ENCODE measurements around the gene SPRING1.

Gene SPRING1

DNA sequence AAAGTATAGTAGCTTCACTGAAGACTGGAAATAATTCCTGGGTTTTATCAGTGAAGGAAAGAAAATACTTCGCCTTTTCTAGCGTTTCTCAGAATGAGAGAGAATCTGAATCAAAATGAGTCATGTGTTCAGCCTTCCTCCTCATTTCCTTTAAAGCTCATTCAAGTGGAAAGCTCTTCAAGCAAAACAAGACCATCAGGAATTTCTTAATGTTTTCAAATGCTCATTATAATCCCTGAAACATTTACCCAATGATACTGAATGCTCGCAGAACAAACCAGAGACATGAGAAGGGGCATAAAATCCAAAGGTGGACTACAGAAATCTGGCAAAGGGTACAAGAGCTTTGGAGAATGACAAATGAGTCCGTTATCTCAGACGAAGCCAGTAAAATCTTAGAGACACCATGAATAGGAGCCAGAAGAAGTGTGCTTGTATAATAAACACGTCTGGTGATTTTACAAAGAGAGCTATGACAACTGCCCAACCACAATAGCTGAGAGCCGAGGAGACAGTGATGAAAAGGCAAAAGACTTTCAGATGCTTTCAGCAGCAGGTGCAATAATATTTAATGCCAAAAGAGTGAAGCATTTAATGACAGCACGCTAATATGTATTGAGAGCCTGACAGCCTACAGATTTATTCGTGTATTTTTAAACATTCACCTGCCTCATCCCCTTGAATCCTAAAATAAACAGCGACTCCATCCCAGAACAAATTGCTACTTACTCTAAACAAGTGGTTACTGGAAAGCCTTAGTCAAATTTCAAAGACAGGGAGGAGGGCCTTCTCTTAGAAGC, 19.0 kb downstream of the SPRING1 start:
- Histone ChIP-seq H3K27me3 (replicated peaks; ENCODE audit: control insufficient read depth, insufficient read depth, low read length) (no peaks in the 10 kb centered on the region), H3K36me3 (ENCODE audit: control insufficient read depth, insufficient read depth, low read length, severe bottlenecking) (peaks cover 37% of the 10 kb centered on the region), H3K4me1 (ENCODE audit: control insufficient read depth, insufficient read depth, low read length) (peaks cover 38% of the 10 kb centered on the region), H3K9me3 (ENCODE audit: control insufficient read depth, low read length) (no peaks in the 10 kb centered on the region), H3K4me3 (ENCODE audit: low read length) (peak overlapping the region; percentile 67), H3K9ac (ENCODE audit: low read length) (no peak overlapping the region)
- peak; percentile 67 for DNase-seq (ENCODE audit: low read depth)

DNA sequence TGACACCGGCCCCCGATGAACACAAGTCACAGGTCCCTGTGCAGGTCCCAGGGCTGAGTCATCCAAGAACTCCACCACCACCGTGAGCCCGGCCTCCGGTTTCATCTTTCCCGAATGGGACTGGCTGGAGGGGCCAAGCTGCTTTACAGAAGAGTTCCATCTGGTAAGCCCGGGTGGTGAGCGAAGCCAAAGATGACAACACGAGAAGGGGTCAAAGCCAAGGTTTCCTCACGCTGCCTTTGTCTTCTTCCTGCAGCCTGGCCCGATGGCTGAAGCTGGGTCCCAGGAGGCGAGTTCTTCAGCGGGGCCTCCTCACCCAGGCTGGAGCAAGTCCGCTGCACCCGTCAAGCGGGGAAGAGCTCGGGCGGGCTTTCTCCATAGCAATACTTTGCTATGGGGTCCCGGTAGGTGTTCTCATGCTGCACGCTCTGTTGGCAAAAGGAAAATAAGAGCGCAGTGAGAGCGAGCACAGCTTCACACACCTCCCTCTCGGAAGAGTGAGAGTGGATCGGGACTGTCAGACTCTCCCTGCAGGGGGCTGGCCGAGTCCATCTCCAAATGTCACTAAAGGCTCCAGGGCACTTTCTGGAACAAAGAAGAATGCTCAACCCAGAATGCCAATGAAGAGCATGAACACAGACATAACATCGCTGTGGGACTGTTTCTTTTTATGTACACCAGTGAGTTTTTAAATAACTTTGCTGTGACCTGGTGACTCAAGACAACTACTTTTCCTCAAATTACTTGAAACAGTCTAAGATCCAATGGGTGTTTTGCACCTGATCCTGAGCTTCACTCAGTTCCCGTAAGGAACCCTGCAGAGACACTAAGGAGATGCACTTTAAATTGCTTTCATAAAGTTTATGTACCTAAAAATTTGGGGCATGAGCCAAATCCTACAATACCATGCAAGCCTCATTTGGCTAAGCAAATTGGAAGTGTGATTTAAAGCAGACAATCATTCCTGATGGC, 20.1 kb downstream of the SPRING1 start:
- Histone ChIP-seq H3K9ac (ENCODE audit: low read length) (peak overlapping the region; percentile 9), H3K27me3 (replicated peaks; ENCODE audit: control insufficient read depth, insufficient read depth, low read length) (no peaks in the 10 kb centered on the region), H3K4me3 (ENCODE audit: low read length) (peak overlapping the region; percentile 67), H3K9me3 (ENCODE audit: control insufficient read depth, low read length) (no peaks in the 10 kb centered on the region), H3K36me3 (ENCODE audit: control insufficient read depth, insufficient read depth, low read length, severe bottlenecking) (peaks cover 34% of the 10 kb centered on the region), H3K4me1 (ENCODE audit: control insufficient read depth, insufficient read depth, low read length) (peaks cover 47% of the 10 kb centered on the region)
- DNase-seq (ENCODE audit: low read depth): no peak

DNA sequence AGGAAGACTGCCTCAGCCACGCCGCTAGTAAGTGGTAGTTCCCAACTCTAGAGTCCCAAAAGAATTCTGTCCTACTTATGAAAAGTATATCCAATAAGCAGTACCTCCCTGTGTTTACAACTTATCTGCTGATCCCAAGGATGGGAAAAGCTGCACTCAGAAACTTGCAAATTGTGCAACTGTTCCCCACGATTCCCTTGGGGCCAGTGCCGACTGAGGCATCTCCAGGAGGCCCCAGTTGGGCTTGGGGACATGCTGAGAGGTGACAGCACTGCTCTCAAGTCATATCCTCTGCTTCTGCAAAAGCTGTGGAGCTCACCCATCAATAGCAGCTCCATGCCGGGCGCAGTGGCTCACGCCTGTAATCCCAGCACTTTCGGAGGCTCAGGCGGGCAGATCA, 23.7 kb downstream of the SPRING1 start:
- H3K4me1 ChIP-seq (ENCODE audit: control insufficient read depth, insufficient read depth, low read length): peaks cover 49% of the 10 kb centered on the region

DNA sequence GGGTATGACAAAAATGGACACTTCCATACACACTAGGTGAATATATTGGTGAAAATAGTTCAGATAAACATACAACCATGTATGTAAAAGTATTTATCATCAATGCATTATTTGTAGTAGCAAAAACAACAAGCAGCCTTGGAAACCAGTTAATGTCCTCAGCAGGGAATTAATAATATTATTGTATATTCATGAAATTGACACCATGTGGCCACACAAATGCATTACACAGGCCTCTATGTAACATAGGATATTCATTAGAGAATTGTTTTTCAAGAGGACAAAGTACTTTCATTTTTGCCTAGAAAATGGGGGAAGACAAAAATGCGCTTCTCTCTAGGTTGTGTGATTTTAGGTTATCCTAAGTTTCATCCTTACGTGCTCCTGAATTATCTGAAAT, 24.3 kb downstream of the SPRING1 start:
- Histone ChIP-seq H3K36me3 (ENCODE audit: control insufficient read depth, insufficient read depth, low read length, severe bottlenecking) (peaks cover 8% of the 10 kb centered on the region), H3K4me3 (ENCODE audit: low read length) (no peak overlapping the region), H3K9me3 (ENCODE audit: control insufficient read depth, low read length) (no peaks in the 10 kb centered on the region), H3K4me1 (ENCODE audit: control insufficient read depth, insufficient read depth, low read length) (peaks cover 49% of the 10 kb centered on the region), H3K27me3 (replicated peaks; ENCODE audit: control insufficient read depth, insufficient read depth, low read length) (peaks cover 10% of the 10 kb centered on the region), H3K9ac (ENCODE audit: low read length) (no peak overlapping the region)
- no peak for DNase-seq (ENCODE audit: low read depth)

More for the DNA sequence above, 23.7 kb downstream of the SPRING1 start:
- Histone ChIP-seq H3K36me3 (ENCODE audit: control insufficient read depth, insufficient read depth, low read length, severe bottlenecking) (peaks cover 11% of the 10 kb centered on the region), H3K9ac (ENCODE audit: low read length) (no peak overlapping the region), H3K27me3 (replicated peaks; ENCODE audit: control insufficient read depth, insufficient read depth, low read length) (peaks cover 8% of the 10 kb centered on the region), H3K4me3 (ENCODE audit: low read length) (no peak overlapping the region), H3K9me3 (ENCODE audit: control insufficient read depth, low read length) (no peaks in the 10 kb centered on the region)
- DNase-seq (ENCODE audit: low read depth): no peak

DNA sequence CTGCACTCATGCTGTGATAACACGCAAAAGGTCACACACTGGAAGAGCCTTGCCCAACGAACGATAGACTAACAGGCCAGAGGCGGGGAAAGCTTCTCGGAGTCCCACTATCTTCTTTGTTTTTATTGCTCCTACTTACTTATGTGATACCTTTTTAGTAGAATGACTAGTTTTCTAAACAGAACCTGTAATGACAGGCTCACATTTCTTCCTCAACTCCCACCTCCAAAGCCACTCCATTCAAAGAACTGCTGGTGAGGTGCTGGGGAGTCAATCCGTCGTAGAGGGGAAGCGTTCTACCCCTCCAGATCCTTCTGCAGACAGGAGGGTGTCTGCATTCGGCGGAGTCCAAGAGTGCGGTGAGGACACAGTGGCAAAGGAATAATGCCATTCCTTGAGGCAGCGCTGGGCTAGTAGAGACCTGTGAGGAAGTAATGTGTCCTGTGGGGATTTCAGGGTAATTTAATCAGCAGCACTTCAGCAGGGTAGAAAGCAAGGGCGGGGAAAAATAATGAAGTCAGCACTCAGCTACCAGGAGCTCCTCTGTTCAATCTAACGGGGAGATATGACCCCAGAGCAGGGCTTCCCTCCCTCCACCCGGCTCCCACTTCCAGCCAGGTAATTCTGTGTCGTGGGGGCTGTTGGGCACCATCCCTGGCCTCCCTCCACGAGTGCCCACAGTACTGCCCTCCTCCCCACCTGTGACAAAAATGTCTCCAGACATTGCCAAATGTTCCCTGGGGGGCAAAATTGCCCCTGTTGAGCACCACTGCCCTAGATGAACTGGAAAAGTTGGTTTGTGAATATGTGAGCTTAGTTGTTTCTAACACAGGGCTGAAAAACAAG, 25.2 kb downstream of the SPRING1 start:
- no peak for DNase-seq (ENCODE audit: low read depth)
- Histone ChIP-seq H3K36me3 (ENCODE audit: control insufficient read depth, insufficient read depth, low read length, severe bottlenecking) (peaks cover 8% of the 10 kb centered on the region), H3K4me1 (ENCODE audit: control insufficient read depth, insufficient read depth, low read length) (peaks cover 41% of the 10 kb centered on the region)

DNA sequence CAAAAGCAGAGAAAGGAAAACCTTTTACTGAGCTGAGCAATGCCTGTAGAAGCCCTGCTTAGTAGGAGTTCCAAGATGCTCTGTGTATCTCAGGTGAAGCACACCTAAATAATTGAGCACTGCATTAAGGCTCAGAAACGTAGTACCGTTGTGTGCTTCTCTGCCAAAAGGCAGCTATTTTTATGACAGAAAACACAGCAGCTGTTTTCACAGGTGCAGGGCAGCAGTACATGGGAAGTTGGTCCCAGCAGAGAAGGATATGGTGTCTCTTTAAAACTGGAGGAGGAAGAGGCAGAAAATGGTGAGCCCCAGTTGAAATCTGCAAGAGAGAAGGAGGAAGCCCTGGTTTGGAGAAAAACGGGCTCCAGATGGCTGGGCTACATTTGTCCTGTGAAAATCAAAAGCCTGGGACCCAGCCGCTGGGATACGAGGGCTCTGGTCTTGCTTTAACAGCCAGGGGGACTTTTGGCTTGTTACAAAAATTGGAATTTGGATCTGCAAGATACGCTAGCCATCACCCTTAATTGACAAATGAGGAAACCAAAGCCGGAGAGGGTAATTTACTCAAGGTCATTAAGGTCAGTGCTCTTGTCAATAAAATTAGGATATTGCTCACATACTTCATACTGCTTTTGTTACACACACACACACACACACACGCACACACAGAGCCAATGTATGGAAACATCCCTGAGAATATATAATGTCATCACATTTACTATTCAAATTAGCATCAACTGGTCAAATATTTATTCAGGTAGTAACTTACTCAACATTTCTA, 27.3 kb downstream of the SPRING1 start:
- H3K4me3 ChIP-seq (ENCODE audit: low read length): no peak overlapping the region
- no peak for DNase-seq (ENCODE audit: low read depth)
- H3K9me3 ChIP-seq (ENCODE audit: control insufficient read depth, low read length): no peaks in the 10 kb centered on the region
- no peaks in the 10 kb centered on the region for H3K36me3 ChIP-seq (ENCODE audit: control insufficient read depth, insufficient read depth, low read length, severe bottlenecking)
- H3K4me1 ChIP-seq (ENCODE audit: control insufficient read depth, insufficient read depth, low read length): peaks cover 30% of the 10 kb centered on the region
- no peak overlapping the region for H3K9ac ChIP-seq (ENCODE audit: low read length)
- peaks cover 10% of the 10 kb centered on the region for H3K27me3 ChIP-seq (replicated peaks; ENCODE audit: control insufficient read depth, insufficient read depth, low read length)

More for the DNA sequence above, 25.2 kb downstream of the SPRING1 start:
- no peak overlapping the region for H3K9ac ChIP-seq (ENCODE audit: low read length)
- H3K27me3 ChIP-seq (replicated peaks; ENCODE audit: control insufficient read depth, insufficient read depth, low read length): peaks cover 10% of the 10 kb centered on the region
- no peak overlapping the region for H3K4me3 ChIP-seq (ENCODE audit: low read length)
- no peaks in the 10 kb centered on the region for H3K9me3 ChIP-seq (ENCODE audit: control insufficient read depth, low read length)

DNA sequence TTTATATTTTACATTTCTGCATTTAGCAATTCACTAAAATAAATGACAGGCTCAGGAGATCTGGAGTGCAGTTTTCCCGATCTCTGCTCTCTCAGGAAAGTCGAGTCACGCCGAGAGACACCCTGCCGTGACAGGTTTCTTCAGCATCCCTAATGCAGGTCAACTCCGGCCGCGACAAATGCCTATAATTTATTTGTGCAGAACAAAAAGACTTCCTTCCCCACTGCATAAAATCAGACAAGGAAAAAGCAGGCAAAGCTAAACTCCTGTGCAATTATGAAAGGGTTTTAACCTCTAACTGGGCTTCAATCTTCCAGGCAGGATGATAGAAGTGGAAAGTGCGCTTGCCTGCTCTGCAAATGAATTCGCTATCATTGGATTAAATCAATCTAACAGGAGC, 28.1 kb downstream of the SPRING1 start:
- H3K9me3 ChIP-seq (ENCODE audit: control insufficient read depth, low read length): no peaks in the 10 kb centered on the region
- peaks cover 27% of the 10 kb centered on the region for H3K4me1 ChIP-seq (ENCODE audit: control insufficient read depth, insufficient read depth, low read length)
- no peak overlapping the region for H3K4me3 ChIP-seq (ENCODE audit: low read length)
- no peak for DNase-seq (ENCODE audit: low read depth)
- H3K36me3 ChIP-seq (ENCODE audit: control insufficient read depth, insufficient read depth, low read length, severe bottlenecking): no peaks in the 10 kb centered on the region
- peaks cover 10% of the 10 kb centered on the region for H3K27me3 ChIP-seq (replicated peaks; ENCODE audit: control insufficient read depth, insufficient read depth, low read length)
- H3K9ac ChIP-seq (ENCODE audit: low read length): no peak overlapping the region

DNA sequence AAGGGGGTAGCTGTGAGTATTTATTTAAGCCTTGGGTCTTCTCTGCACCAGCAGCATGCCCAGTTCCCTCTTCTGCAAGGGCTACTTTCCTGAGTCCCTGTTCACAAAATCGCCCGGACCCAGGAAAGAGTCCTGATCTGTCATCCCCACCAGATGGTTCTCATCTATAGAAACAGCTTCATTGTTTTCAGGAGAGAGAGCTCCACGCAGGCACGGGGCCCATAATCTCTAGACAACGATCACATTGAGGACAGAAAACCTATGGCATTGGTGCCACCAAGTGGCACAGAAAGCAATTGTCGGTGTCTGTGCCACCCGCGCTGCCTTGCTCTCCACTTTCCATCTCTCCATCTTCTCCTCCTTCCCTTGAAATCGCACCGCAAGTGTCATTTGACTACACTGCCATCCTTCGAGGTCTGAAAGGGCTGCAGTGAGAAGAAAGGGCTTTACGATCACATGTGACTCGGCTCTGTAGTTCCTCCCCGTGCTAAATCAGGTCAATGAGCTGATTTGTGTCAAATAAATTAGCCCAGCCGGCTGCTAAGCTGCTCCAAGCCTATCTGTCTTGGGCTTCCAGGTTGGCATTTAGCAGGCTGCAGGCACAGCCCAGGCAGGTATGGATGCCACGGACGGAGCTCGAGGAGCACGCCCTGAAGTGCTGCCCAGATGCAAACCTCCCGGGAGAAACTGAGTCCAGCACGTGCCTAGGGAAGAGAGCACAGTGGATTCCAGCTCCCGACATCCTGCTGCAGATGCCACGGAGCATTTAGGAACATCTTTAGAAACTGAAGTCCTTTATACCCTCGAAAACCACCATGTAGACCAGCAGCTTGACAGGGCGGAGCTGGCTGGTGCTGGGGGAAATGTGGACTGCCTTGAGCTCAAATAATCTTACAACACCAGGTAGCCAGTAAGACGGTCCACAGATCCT, 28.8 kb downstream of the SPRING1 start:
- peak; percentile 85 for DNase-seq (ENCODE audit: low read depth)
- Histone ChIP-seq H3K9me3 (ENCODE audit: control insufficient read depth, low read length) (no peaks in the 10 kb centered on the region), H3K4me3 (ENCODE audit: low read length) (peak overlapping the region; percentile 71), H3K4me1 (ENCODE audit: control insufficient read depth, insufficient read depth, low read length) (peaks cover 21% of the 10 kb centered on the region), H3K36me3 (ENCODE audit: control insufficient read depth, insufficient read depth, low read length, severe bottlenecking) (no peaks in the 10 kb centered on the region), H3K27me3 (replicated peaks; ENCODE audit: control insufficient read depth, insufficient read depth, low read length) (peaks cover 10% of the 10 kb centered on the region), H3K9ac (ENCODE audit: low read length) (peak overlapping the region; percentile 22)

DNA sequence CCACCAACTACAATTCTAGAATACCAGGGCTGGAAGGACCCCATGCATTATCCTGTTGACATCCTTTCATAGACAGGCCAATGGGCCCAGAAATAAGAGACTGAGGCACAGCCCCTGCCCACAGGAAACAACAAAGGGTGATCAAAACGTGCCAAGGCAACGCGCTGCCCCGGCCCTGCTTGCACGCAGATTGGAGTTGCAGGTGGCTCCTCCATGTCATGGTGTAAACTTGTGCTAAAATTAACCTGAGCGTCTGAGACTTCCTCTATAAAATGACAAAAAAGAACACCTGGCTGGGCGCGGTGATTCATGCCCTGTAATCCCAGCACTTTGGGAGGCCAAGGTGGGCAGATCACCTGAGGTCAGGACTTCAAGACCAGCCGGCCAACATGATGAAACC, 30.1 kb downstream of the SPRING1 start:
- Histone ChIP-seq H3K9me3 (ENCODE audit: control insufficient read depth, low read length) (no peaks in the 10 kb centered on the region), H3K4me1 (ENCODE audit: control insufficient read depth, insufficient read depth, low read length) (peaks cover 9% of the 10 kb centered on the region), H3K9ac (ENCODE audit: low read length) (no peak overlapping the region), H3K36me3 (ENCODE audit: control insufficient read depth, insufficient read depth, low read length, severe bottlenecking) (no peaks in the 10 kb centered on the region), H3K27me3 (replicated peaks; ENCODE audit: control insufficient read depth, insufficient read depth, low read length) (peaks cover 10% of the 10 kb centered on the region), H3K4me3 (ENCODE audit: low read length) (no peak overlapping the region)
- no peak for DNase-seq (ENCODE audit: low read depth)

Data from adipocyte (in vitro differentiated cells).